ENCODE results near the gene HHAT.
"Not testable (repeated sequence)": the region's sequence is repeated elsewhere in the genome, so short reads cannot be mapped to it uniquely, and the experiment has no call there.

The HHAT gene

DNA sequence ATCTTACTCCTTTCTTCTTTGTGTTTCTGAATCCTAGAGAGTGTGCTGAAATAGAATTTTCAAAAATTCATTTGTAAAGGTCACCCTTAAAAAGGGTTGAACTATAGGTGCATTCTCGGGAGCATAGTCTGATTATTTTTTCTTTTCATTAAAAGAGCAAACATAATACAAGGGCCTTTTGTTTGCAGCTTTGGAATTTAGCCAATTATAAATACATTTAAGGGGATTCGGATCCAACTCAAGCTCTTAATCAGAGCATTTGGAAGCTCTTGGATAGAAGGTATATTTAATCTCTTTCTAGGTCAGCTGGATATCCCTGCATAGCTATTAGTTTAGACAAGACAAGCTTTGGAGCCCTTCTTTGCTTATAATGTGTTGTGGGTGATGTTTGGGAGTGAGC is 321.7 kb downstream of the HHAT start:
- no peak for DNase-seq (ENCODE audit: low read depth)

DNA sequence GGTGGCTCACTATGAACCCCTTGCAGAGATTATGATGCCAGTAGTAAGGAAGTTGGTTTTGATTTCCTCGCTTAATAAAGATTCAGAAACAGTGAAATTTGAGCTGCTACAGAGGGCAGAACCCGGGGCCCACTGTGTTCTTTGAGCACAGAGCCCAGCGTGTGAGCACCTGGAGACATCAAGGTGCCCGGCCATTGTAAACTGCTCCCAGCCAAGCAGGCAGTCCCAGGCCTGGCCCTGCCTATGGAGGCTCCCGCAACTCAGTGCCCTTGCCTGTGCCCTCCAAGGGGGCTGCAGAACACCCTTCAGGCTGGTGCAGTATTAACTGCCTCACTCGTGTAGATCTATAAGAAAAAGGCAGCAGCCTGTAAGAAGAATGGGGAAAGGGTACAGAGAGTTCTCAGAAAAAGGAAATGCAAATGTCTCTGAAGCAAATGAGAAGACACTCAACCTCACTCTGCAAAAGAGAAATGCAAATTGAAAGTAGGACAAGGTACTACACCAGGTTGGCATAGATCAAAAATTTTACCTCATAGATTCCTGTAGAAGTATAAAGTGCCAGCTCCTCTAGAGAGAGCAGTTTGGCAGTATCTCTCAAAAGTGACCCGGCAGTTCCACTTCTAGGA is 323.7 kb downstream of the HHAT start:
- no peak overlapping the region for H3K4me3 ChIP-seq (ENCODE audit: low read depth, low read length)
- no peak for DNase-seq (ENCODE audit: low read depth)

More for the DNA sequence above, 321.7 kb downstream of the HHAT start:
- H3K4me3 ChIP-seq (ENCODE audit: low read depth, low read length): no peak overlapping the region

GRCh38 chr1:210653771-210654170 is 325.1 kb downstream of the HHAT start:
- DNase-seq (ENCODE audit: low read depth): no peak

GRCh38 chr1:210654176-210654981 is 325.7 kb downstream of the HHAT start:
- DNase-seq (ENCODE audit: low read depth): no peak
- no peak overlapping the region for H3K4me3 ChIP-seq (ENCODE audit: low read depth, low read length)

More at GRCh38 chr1:210653771-210654170, 325.1 kb downstream of the HHAT start:
- no peak overlapping the region for H3K4me3 ChIP-seq (ENCODE audit: low read depth, low read length)

DNA sequence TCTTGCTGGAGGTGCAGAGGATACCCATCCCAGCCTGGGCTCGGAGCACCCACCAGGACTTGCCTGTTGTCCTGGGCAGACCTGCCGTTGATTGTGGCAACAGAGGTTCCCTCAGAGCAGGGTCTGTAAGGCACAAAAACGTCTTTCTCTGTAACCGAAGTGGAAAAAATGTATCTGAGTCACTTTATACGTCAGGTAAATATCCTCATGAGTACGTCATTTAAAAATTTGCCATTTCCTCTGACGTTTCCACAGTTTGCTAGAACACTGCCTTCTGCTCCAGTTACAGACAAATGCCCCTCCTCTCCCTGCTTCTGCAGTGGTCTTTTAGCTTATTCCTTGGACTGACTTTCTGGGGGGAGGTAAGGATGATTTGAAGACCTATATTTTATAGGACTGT is 326.8 kb downstream of the HHAT start:
- H3K4me3 ChIP-seq (ENCODE audit: low read depth, low read length): no peak overlapping the region
- DNase-seq (ENCODE audit: low read depth): no peak

GRCh38 chr1:210657806-210658205 is 329.1 kb downstream of the HHAT start:
- DNase-seq (ENCODE audit: low read depth): no peak
- no peak overlapping the region for H3K4me3 ChIP-seq (ENCODE audit: low read depth, low read length)

- H3K4me3 ChIP-seq (ENCODE audit: low read depth, low read length); DNase-seq (ENCODE audit: low read depth): not testable (repeated sequence)
Measured at GRCh38 chr1:210661520-210661919, 332.8 kb downstream of the HHAT start.

GRCh38 chr1:210662291-210663050 is 333.8 kb downstream of the HHAT start:
- H3K4me3 ChIP-seq (ENCODE audit: low read depth, low read length): no peak overlapping the region
- DNase-seq (ENCODE audit: low read depth): no peak

GRCh38 chr1:210663730-210664573 is 335.2 kb downstream of the HHAT start:
- DNase-seq (ENCODE audit: low read depth): no peak
- no peak overlapping the region for H3K4me3 ChIP-seq (ENCODE audit: low read depth, low read length)

- no peak for DNase-seq (ENCODE audit: low read depth)
- H3K4me3 ChIP-seq (ENCODE audit: low read depth, low read length): no peak overlapping the region
Measured at GRCh38 chr1:210669951-210670350, 341.2 kb downstream of the HHAT start.

DNA sequence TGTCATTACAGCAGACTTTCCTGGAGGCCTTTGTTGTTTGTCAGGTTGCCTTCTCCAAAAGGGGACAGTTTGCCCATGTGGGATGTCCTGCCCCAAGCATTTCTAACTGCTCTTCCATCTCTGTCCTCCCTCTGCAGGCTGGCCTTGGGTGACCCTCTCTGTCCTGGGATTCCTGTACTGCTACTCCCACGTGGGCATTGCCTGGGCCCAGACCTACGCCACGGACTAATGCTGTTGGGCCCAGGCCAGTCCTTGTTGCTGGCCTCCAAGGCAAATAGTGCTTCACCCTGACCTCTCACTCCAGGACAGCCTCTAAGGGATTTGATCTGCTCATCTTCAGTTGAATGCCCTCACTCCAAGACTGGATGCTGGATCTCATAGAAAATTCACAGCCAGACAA is 345.4 kb downstream of the HHAT start:
- DNase-seq (ENCODE audit: low read depth): no peak
- no peak overlapping the region for H3K4me3 ChIP-seq (ENCODE audit: low read depth, low read length)

DNA sequence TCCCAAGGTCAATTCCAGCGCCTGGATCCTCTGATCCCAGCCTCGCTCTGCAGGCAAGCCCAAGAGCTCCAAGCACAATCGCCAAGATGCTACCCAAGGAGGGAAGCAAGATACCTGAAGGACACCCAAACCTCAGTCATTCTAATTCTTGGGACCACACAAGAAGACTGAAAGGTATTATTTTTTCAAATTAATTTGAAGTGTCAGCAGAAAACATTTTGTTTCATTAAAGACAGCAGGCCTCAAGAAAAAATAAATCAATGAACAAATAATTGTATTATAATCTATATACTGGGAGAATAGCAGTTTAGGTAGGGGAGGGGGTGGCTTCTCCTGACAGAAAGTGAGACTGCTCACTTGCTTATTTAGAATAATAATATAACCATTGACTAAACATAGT is 347.8 kb downstream of the HHAT start:
- H3K4me3 ChIP-seq (ENCODE audit: low read depth, low read length): no peak overlapping the region
- DNase-seq (ENCODE audit: low read depth): no peak

DNA sequence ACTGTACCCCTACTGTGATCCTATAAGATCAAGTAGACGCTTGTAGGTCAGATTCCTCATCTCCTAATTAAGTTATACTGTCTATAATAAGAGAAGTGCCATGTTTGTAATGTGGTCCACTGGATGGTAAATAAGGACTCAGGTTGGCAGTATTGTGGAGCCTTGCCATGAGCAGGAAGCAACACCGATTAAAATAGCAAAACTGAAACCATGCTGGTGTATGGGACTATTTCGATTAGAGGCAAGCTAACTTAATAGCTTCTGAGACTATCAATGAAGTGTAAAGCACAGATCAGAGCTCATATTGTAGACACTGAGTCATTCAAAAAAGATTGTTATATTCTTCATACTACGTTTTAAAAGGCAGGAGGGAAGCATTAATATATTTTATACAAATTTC is 348.8 kb downstream of the HHAT start:
- no peak overlapping the region for H3K4me3 ChIP-seq (ENCODE audit: low read depth, low read length)
- DNase-seq (ENCODE audit: low read depth): no peak

GRCh38 chr1:210678306-210678705 is 349.6 kb downstream of the HHAT start:
- DNase-seq (ENCODE audit: low read depth): no peak
- no peak overlapping the region for H3K4me3 ChIP-seq (ENCODE audit: low read depth, low read length)

GRCh38 chr1:210681158-210681557 is 352.5 kb downstream of the HHAT start:
- no peak for DNase-seq (ENCODE audit: low read depth)
- H3K4me3 ChIP-seq (ENCODE audit: low read depth, low read length): no peak overlapping the region

DNA sequence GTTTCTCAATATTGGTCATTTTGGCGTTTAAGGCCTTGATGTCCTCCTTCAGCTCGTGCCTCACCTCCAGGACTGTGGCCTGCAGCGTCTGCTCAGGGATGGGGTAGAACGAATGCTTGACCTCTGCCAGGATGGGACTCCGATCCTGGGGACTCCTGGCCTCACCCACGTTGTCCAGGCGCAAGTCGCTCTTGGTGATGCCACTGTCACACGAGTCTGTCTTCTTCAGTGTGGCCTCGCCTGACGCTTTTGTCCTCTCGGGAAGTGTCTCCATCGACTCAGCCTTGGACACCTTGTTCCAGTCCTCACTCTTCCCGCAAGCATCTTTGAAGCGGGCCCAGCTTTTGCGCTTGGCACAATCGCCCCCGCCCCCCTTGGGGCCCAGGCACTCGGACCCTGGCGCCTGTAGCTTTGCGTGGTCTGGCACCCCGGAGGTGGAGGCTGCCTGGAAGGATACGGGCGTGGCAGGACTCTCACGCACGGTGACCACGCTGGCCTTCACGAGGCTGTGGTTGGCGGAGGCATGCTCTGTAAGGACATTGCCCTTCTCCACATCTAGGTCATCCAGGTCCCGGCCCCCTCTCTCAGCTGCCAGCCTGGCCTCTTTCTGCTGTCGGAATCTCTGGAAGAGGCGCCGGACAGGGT is 354.8 kb downstream of the HHAT start:
- no peak overlapping the region for H3K4me3 ChIP-seq (ENCODE audit: low read depth, low read length)
- DNase-seq (ENCODE audit: low read depth): no peak

DNA sequence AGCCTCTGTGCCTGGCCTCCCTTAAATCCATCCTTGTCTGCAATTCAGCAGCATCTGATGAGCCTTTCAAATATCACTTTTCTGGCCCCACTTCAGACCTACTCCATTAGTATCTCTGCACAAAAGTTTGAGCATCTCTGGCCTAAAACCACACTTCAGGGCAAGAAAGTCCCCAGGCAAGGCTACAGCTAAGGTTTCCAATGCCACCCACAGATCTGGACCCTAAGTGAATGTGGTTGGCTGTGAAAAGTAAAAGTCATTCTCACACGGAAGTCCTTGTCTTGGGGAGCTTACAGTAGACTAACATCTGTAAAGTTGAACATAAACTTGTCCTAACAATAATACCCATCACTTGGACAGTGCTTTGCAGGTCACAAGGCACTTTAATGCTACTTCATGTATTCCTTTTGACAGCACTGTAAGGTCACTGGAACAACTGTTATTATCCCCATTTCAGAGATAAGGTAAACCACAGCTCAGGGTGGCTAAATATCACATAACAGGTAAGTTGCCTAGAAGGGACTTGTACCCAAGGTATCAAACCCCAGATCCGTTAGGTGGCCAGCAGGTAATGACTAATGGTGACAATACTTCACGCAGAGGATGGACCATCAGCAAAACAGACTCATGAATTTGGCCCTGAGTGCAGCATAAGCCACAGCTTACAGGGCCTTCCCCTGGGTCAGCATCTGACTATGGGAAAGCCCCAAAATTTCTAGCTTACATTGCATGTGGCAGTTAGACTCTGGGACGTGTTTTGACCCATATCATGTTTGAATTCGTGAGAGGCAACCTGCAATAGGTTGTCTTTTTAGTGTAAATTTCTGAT is 356.0 kb downstream of the HHAT start:
- DNase-seq (ENCODE audit: low read depth): no peak
- no peak overlapping the region for H3K4me3 ChIP-seq (ENCODE audit: low read depth, low read length)

GRCh38 chr1:210685295-210685650 is 356.6 kb downstream of the HHAT start:
- H3K4me3 ChIP-seq (ENCODE audit: low read depth, low read length): no peak overlapping the region
- no peak for DNase-seq (ENCODE audit: low read depth)
